Progenitor cell of endocrine pancreas (in vitro differentiated cells): Measurements from ENCODE around the gene RSRC1. TPM values are rescaled to one million over a fixed set of nuclear protein-coding genes. Genes with fewer than 3 reads are reported as not detected.

Experiments
- DNase-seq: peaks from one replicate; pipeline ENCODE4 v3.0.0; 2021; ENCODE audit warnings: low spot score; ENCODE audit not compliant: unreplicated experiment
- H3K27ac Mint-ChIP-seq: 2 replicates; pipeline ENCODE4 v1.8.0; 2021; ENCODE audit warnings: mild to moderate bottlenecking, moderate library complexity, mixed read lengths
- H3K27me3 Mint-ChIP-seq: 2 replicates; pipeline ENCODE4 v1.8.0; 2021; ENCODE audit warnings: mixed read lengths
- H3K36me3 Mint-ChIP-seq: 2 replicates; pipeline ENCODE4 v1.8.0; 2022; ENCODE audit warnings: mixed read lengths; ENCODE audit not compliant: insufficient read depth
- H3K4me1 Mint-ChIP-seq: 2 replicates; pipeline ENCODE4 v1.8.0; 2021; ENCODE audit warnings: low read depth, mixed read lengths
- H3K4me3 Mint-ChIP-seq: 2 replicates; pipeline ENCODE4 v1.8.0; 2021; ENCODE audit warnings: low read depth, mild to moderate bottlenecking, moderate library complexity, mixed read lengths
- H3K9me3 Mint-ChIP-seq: 2 replicates; pipeline ENCODE4 v1.8.0; 2021; ENCODE audit warnings: low read depth, mixed read lengths
- total RNA-seq: library from RNA; stranded (reverse); gene quantifications from 2 replicates; pipeline ENCODE4 v1.2.1, GENCODE V29; 2021
- TF ChIP-seq, protein P1 (sequence below): fragments of 200-600 bp; sonication (generic); IDR thresholded peaks from one replicate; pipeline ENCODE4 v1.5.0; 2021; ENCODE audit warnings: antibody characterized with exemption, mild to moderate bottlenecking; ENCODE audit not compliant: unreplicated experiment

Gene RSRC1
- total RNA-seq, 1 donor from 2014 or later: 50.6 TPM

DNA sequence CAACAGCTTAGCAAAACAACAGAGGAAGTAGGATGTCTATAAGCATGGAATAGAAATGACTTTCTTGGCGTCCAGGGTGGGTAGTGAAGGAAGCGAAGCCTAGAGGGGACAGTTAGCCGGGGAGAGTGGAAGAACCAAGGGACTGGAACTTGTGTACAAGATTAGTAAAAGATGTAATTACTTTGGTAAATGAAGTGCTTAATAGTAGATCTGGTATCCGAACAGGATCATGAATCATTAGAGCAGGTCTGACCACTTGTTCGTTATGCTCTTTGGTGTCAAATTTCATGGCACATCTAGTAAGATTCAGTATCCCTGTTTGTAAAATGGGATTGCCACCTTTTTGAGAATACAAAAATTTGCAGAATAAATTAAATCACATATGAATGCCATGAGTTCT, 348.6 kb downstream of the RSRC1 start:
- peaks cover 9% of the 10 kb centered on the region for H3K4me1 Mint-ChIP-seq

DNA sequence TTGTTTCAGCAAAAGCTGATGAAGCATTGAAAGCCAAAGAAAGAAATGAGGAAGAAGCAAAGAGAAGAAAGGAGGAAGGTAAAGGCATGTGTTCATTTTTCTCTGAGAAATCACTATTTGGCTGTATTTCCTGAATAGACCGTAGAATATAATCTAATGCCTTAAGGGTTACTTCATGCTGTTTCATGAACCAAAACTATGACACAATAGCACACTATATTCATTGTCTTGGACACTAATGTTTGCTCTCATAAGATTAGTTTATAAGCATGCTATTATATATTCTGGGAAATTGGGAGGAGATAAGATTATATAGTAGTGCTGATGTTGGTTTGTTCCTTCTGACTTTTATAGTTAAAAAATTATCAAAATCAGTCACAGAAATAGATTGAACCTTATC, 351.0 kb downstream of the RSRC1 start:
- H3K27me3 Mint-ChIP-seq: no peaks in the 10 kb centered on the region
- no peak for DNase-seq
- H3K27ac Mint-ChIP-seq: no peak overlapping the region
- no peaks in the 10 kb centered on the region for H3K9me3 Mint-ChIP-seq
- H3K4me1 Mint-ChIP-seq: peaks cover 14% of the 10 kb centered on the region
- no peak overlapping the region for H3K4me3 Mint-ChIP-seq
- no peaks in the 10 kb centered on the region for H3K36me3 Mint-ChIP-seq
- TF ChIP-seq, protein P1, sequence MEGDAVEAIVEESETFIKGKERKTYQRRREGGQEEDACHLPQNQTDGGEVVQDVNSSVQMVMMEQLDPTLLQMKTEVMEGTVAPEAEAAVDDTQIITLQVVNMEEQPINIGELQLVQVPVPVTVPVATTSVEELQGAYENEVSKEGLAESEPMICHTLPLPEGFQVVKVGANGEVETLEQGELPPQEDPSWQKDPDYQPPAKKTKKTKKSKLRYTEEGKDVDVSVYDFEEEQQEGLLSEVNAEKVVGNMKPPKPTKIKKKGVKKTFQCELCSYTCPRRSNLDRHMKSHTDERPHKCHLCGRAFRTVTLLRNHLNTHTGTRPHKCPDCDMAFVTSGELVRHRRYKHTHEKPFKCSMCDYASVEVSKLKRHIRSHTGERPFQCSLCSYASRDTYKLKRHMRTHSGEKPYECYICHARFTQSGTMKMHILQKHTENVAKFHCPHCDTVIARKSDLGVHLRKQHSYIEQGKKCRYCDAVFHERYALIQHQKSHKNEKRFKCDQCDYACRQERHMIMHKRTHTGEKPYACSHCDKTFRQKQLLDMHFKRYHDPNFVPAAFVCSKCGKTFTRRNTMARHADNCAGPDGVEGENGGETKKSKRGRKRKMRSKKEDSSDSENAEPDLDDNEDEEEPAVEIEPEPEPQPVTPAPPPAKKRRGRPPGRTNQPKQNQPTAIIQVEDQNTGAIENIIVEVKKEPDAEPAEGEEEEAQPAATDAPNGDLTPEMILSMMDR: no peak

More for the DNA sequence above, 348.6 kb downstream of the RSRC1 start:
- no peak overlapping the region for H3K4me3 Mint-ChIP-seq
- no peak for DNase-seq
- no peaks in the 10 kb centered on the region for H3K9me3 Mint-ChIP-seq
- H3K36me3 Mint-ChIP-seq: no peaks in the 10 kb centered on the region
- no peaks in the 10 kb centered on the region for H3K27me3 Mint-ChIP-seq
- H3K27ac Mint-ChIP-seq: no peak overlapping the region
- TF ChIP-seq, protein P1: no peak

DNA sequence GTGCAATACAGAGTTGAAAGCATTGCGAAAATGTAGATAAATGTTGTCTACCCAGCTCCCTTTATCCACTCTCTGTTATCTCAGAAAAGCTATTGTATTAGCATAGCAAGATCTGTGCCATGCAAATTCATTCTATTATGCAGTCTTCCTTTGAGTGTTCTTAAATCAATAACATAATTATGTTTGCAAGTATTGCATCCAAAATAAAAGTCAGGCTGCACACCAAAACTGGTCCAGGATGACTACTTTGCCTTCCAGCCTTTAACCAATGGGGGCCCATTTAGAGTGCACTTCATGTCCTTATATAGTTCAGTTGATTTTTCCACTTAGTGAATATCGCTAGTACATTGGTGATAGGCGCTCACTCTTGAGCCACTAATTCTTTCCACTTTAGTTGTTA, 353.7 kb downstream of the RSRC1 start:
- H3K27me3 Mint-ChIP-seq: no peaks in the 10 kb centered on the region
- H3K4me1 Mint-ChIP-seq: peaks cover 6% of the 10 kb centered on the region
- TF ChIP-seq, protein P1: no peak
- H3K4me3 Mint-ChIP-seq: no peak overlapping the region
- DNase-seq: no peak
- H3K36me3 Mint-ChIP-seq: no peaks in the 10 kb centered on the region
- H3K9me3 Mint-ChIP-seq: no peaks in the 10 kb centered on the region
- H3K27ac Mint-ChIP-seq: no peak overlapping the region

DNA sequence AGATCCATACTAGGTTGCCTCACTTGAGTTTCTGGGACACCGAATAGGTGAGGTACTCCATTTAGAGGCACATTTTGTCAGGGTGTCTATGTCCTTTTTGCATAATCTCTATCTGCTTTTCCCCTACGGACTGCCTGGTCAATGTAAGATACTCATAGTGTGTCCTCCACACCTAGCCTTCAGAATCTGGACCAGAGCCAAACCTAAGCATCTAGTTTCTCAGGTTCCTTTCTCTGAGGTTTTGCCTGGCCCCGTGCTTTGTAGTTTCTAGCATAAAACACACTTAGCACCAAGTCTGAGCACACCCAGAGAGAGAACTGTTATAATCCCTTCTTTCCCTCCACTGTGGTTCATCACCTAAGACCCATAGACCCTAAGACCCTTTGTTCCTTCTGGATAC, 355.2 kb downstream of the RSRC1 start:
- Mint-ChIP-seq H3K27me3 (no peaks in the 10 kb centered on the region), H3K36me3 (no peaks in the 10 kb centered on the region), H3K4me1 (peaks cover 5% of the 10 kb centered on the region), H3K4me3 (no peak overlapping the region), H3K27ac (no peak overlapping the region), H3K9me3 (no peaks in the 10 kb centered on the region)
- DNase-seq: no peak
- TF ChIP-seq, protein P1: no peak

DNA sequence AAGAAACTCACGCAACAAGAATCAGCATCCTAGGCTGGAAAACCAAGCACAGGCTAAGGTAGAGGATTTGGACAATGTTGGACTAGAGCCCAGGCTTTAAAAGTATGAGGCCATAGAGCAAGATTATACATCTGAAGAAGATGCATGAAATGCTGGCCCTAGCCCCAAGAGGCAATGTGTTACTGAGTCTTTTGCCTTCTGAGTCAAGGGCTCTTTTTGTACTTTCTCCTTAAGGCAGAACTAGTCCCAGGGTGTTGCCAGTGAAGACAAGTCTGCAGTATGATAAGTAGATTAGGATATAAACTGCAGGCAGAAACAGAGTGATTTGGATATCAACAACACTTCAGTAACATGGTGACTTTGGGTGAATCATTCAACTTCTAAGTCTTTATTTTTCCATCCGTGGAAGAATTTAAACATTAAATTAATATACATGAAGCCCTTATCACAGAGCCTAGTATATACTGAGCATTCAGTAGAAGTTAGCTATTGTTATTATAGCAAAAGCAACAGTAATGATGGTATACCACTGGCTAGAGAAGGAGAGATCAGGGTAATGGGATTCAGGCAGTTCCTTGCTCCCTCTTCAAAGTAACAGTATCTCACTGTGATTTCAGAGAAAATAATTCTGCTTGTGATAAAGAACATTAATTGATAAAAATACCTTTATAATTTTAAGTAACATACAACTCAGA, 361.2 kb downstream of the RSRC1 start:
- no peak for DNase-seq
- H3K9me3 Mint-ChIP-seq: no peaks in the 10 kb centered on the region
- TF ChIP-seq, protein P1: no peak
- H3K27me3 Mint-ChIP-seq: no peaks in the 10 kb centered on the region
- H3K4me3 Mint-ChIP-seq: no peak overlapping the region
- no peaks in the 10 kb centered on the region for H3K4me1 Mint-ChIP-seq
- H3K36me3 Mint-ChIP-seq: no peaks in the 10 kb centered on the region
- no peak overlapping the region for H3K27ac Mint-ChIP-seq
